GM12873 (cell line): ENCODE results near the gene B9D2.
A peak's percentile ranks its signal among the peaks of the same experiment; 100 is the strongest.

ENCODE experiments used
- CTCF ChIP-seq: IDR thresholded peaks from 2 replicates; pipeline ENCODE4 v1.5.1; 2012; ENCODE audit warnings: low read depth, mild to moderate bottlenecking, moderate library complexity, low read length, control low read depth; ENCODE audit not compliant: insufficient read depth; ENCODE audit errors: missing control alignments

B9D2 gene

GRCh38 chr19:41384351-41384750 is 20.4 kb upstream of the B9D2 start:
- TF ChIP-seq CTCF: no peak

- TF ChIP-seq CTCF: peak; percentile 74
These were observed 14.2 kb upstream of the B9D2 start for GRCh38 chr19:41377977-41378709.

GRCh38 chr19:41376998-41377365 is 13.0 kb upstream of the B9D2 start:
- TF ChIP-seq CTCF: no peak

GRCh38 chr19:41376241-41376997 is 12.5 kb upstream of the B9D2 start, which contains the start of gene TMEM91:
Gene TMEM91, plus strand, starts transcription at chr19:41376533. Its CDS starts 1,777 bp downstream, at chr19:41378310.
- no peak for TF ChIP-seq CTCF

GRCh38 chr19:41373993-41374392 is 10.0 kb upstream of the B9D2 start:
- no peak for TF ChIP-seq CTCF

GRCh38 chr19:41372501-41372900 is 8.6 kb upstream of the B9D2 start:
- no peak for TF ChIP-seq CTCF

- TF ChIP-seq CTCF: no peak
These were observed 7.6 kb upstream of the B9D2 start for GRCh38 chr19:41371541-41371940.
